H1 (cell line): ENCODE results near the gene CUL4A. TPM values are rescaled to one million over a fixed set of nuclear protein-coding genes. Genes with fewer than 3 reads are reported as not detected.
"Not testable (repeated sequence)": the region's sequence is repeated elsewhere in the genome, so short reads cannot be mapped to it uniquely, and the experiment has no call there.

ENCODE experiments used
- CTCF ChIA-PET: fragments of 300-600 bp; sonication (Branson Sonifier 250); formaldehyde crosslinking; loops from one replicate; lab custom pipeline; 2021; ENCODE audit not compliant: partially characterized antibody; lab: Charles Lee
- POLR2A ChIA-PET: fragments of 300-600 bp; sonication (Branson Sonifier 250); formaldehyde crosslinking; loops from one replicate; lab custom pipeline; 2021; ENCODE audit warnings: inconsistent platforms; ENCODE audit not compliant: partially characterized antibody; lab: Charles Lee
- DNase-seq, 2 experiments: peaks; one replicate each; pipeline versions ENCODE4 v3.0.0 to v3.0.0-alpha.2; 2010 to 2022; ENCODE audit warnings: low spot score in 2 of 2, low read depth in 1 of 2, mixed read lengths in 1 of 2
- FAIRE-seq: peaks from 2 replicates; lab custom pipeline; 2011; peaks lifted over from hg19 to GRCh38; lab: Jason Lieb, UNC
- H2AFZ ChIP-seq: 2 replicates; pipeline ENCODE4 v1.8.1; 2012; ENCODE audit warnings: low read length, inconsistent platforms
- H2AK5ac ChIP-seq: 2 replicates; pipeline ENCODE4 v1.6.1; 2013; ENCODE audit warnings: low read depth, low read length
- H2BK120ac ChIP-seq: replicated peaks from 2 replicates; pipeline ENCODE3; 2013; ENCODE audit warnings: low read depth, low read length, inconsistent platforms
- H2BK12ac ChIP-seq: 2 replicates; pipeline ENCODE4 v1.6.1; 2013; ENCODE audit warnings: low read depth, low read length
- H2BK15ac ChIP-seq: 2 replicates; pipeline ENCODE4 v1.6.1; 2013; ENCODE audit warnings: low read length
- H2BK20ac ChIP-seq: 2 replicates; pipeline ENCODE4 v1.6.1; 2013; ENCODE audit warnings: low read length
- H2BK5ac ChIP-seq: 2 replicates; pipeline ENCODE4 v1.6.1; 2013; ENCODE audit warnings: low read depth, low read length
- H3K14ac ChIP-seq: 2 replicates; pipeline ENCODE4 v1.6.1; 2013; ENCODE audit warnings: inconsistent platforms; ENCODE audit not compliant: insufficient read length
- H3K18ac ChIP-seq: 2 replicates; pipeline ENCODE4 v1.6.1; 2013; ENCODE audit warnings: low read length; ENCODE audit errors: extremely low read depth
- H3K23ac ChIP-seq: 2 replicates; pipeline ENCODE4 v1.6.1; 2013; ENCODE audit warnings: inconsistent platforms; ENCODE audit not compliant: insufficient read length
- H3K23me2 ChIP-seq: 2 replicates; pipeline ENCODE4 v1.6.1; 2013; ENCODE audit warnings: low read depth, low read length
- H3K27ac ChIP-seq: 2 replicates; pipeline ENCODE4 v1.6.1; 2011; ENCODE audit warnings: low read depth, low read length, inconsistent platforms
- H3K27me3 ChIP-seq, 4 experiments: replicated peaks in 1 of 4; 1 replicate in 1 of 4; 2 replicates in 3 of 4; pipeline versions ENCODE4 v1.6.1 to v1.8.1; 2011 to 2013; ENCODE audit warnings: low read length in 3 of 4, mild to moderate bottlenecking in 3 of 4, inconsistent platforms in 2 of 4, mixed read lengths in 2 of 4, moderate library complexity in 1 of 4; ENCODE audit not compliant: control insufficient read depth in 3 of 4, insufficient read depth in 3 of 4; ENCODE audit errors: extremely low read depth in 1 of 4
- H3K36me3 ChIP-seq, 4 experiments: 2 replicates each; pipeline versions ENCODE4 v1.6.1 to v1.8.1; 2011 to 2013; ENCODE audit warnings: mild to moderate bottlenecking in 4 of 4, low read length in 3 of 4, moderate library complexity in 2 of 4, control low read depth in 1 of 4, inconsistent platforms in 1 of 4; ENCODE audit not compliant: insufficient read depth in 4 of 4, control insufficient read depth in 2 of 4
- H3K4ac ChIP-seq: replicated peaks from 2 replicates; pipeline ENCODE3; 2013; ENCODE audit warnings: low read length, low read depth, mixed read lengths, inconsistent platforms; ENCODE audit not compliant: insufficient read length
- H3K4me1 ChIP-seq, 4 experiments: replicated peaks in 1 of 4; 1 replicate in 1 of 4; 2 replicates in 3 of 4; pipeline versions ENCODE4 v1.6.1 to v1.8.1; 2011 to 2013; ENCODE audit warnings: low read length in 3 of 4, inconsistent platforms in 2 of 4, mixed read lengths in 1 of 4; ENCODE audit not compliant: insufficient read depth in 4 of 4, control insufficient read depth in 3 of 4
- H3K4me2 ChIP-seq, 2 experiments: 2 replicates each; pipeline versions ENCODE4 v1.6.1 to v1.8.1; 2011 to 2013; ENCODE audit warnings: low read depth in 2 of 2, low read length in 2 of 2, control low read depth in 1 of 2, inconsistent platforms in 1 of 2, mild to moderate bottlenecking in 1 of 2; ENCODE audit not compliant: insufficient read depth in 1 of 2
- H3K4me3 ChIP-seq, 4 experiments: fragments of 200-600, 300-600 bp in 1 of 4; sonication (generic), shearing (Covaris generic), sonication (Bioruptor Twin) in 1 of 4; 2 replicates each; pipeline versions ENCODE4 v1.5.1 to v1.8.1; 2011 to 2016; ENCODE audit warnings: low read length in 4 of 4, low read depth in 3 of 4, control low read depth in 2 of 4, inconsistent platforms in 2 of 4, mild to moderate bottlenecking in 2 of 4, mixed read lengths in 1 of 4, moderate library complexity in 1 of 4; ENCODE audit not compliant: insufficient read depth in 2 of 4; ENCODE audit errors: extremely low read depth in 1 of 4
- H3K56ac ChIP-seq: replicated peaks from 2 replicates; pipeline ENCODE3; 2013; ENCODE audit warnings: low read depth, mild to moderate bottlenecking, mixed read lengths, low read length, inconsistent platforms; ENCODE audit not compliant: insufficient read length
- H3K79me1 ChIP-seq: 2 replicates; pipeline ENCODE4 v1.6.1; 2013; ENCODE audit warnings: low read depth, low read length, control low read depth
- H3K79me2 ChIP-seq, 2 experiments: 2 replicates each; pipeline versions ENCODE4 v1.6.1 to v1.8.1; 2012 to 2013; ENCODE audit warnings: low read length in 2 of 2, mild to moderate bottlenecking in 2 of 2, inconsistent platforms in 1 of 2; ENCODE audit not compliant: insufficient read depth in 2 of 2, control insufficient read depth in 1 of 2
- H3K9ac ChIP-seq, 4 experiments: replicated peaks in 1 of 4; 1 replicate in 1 of 4; 2 replicates in 3 of 4; pipeline versions ENCODE4 v1.6.1 to v1.8.1; 2011 to 2013; ENCODE audit warnings: low read depth in 3 of 4, low read length in 3 of 4, control low read depth in 2 of 4, mild to moderate bottlenecking in 2 of 4, moderate library complexity in 2 of 4, inconsistent platforms in 1 of 4; ENCODE audit errors: extremely low read depth in 1 of 4
- H3K9me3 ChIP-seq, 2 experiments: 2 replicates each; pipeline versions ENCODE4 v1.6.1 to v1.8.1; 2012 to 2013; ENCODE audit warnings: mild to moderate bottlenecking in 2 of 2, moderate library complexity in 2 of 2, control low read depth in 1 of 2, inconsistent platforms in 1 of 2, low read depth in 1 of 2, low read length in 1 of 2, mixed read lengths in 1 of 2; ENCODE audit not compliant: insufficient read depth in 2 of 2
- H4K20me1 ChIP-seq, 2 experiments: replicated peaks in 1 of 2; 2 replicates each; pipeline versions ENCODE3 to v1.8.1; 2011 to 2013; ENCODE audit warnings: inconsistent platforms in 2 of 2, low read length in 2 of 2, mild to moderate bottlenecking in 1 of 2; ENCODE audit not compliant: insufficient read depth in 2 of 2, control insufficient read depth in 1 of 2
- H4K5ac ChIP-seq: 2 replicates; pipeline ENCODE4 v1.6.1; 2013; ENCODE audit warnings: low read length, low read depth, mixed read lengths, inconsistent platforms; ENCODE audit not compliant: insufficient read length
- H4K8ac ChIP-seq: 2 replicates; pipeline ENCODE4 v1.8.0; 2013; ENCODE audit warnings: mild to moderate bottlenecking, moderate library complexity, low read length, inconsistent platforms; ENCODE audit not compliant: insufficient read depth; ENCODE audit errors: extremely low read depth
- H4K91ac ChIP-seq: replicated peaks from 2 replicates; pipeline ENCODE3; 2013; ENCODE audit warnings: low read length, mixed read lengths, inconsistent platforms; ENCODE audit not compliant: insufficient read length
- JUN ChIP-seq: IDR thresholded peaks from 2 replicates; pipeline ENCODE4 v1.6.1; 2011; ENCODE audit warnings: low read depth, mild to moderate bottlenecking, improper control_type of control experiment, low read length
- KDM5A ChIP-seq: fragments of 200-600 bp; IDR thresholded peaks from 2 replicates; pipeline ENCODE4 v1.7.1; 2012; ENCODE audit warnings: mild to moderate bottlenecking, low read length, inconsistent platforms, mixed read lengths
- POU5F1 ChIP-seq: IDR thresholded peaks from 2 replicates; pipeline ENCODE4 v1.6.1; 2011; ENCODE audit warnings: low read depth, mild to moderate bottlenecking, low read length, moderate library complexity
- RBBP5 ChIP-seq: IDR thresholded peaks from 2 replicates; pipeline ENCODE4 v1.7.1; 2012; ENCODE audit warnings: low read depth, mild to moderate bottlenecking, inconsistent platforms, low read length, moderate library complexity, borderline replicate concordance
- RNF2 ChIP-seq: fragments of 200-900, 300-1000 bp; sonication (generic); IDR thresholded peaks from 2 replicates; pipeline ENCODE4 v1.7.1; 2016; ENCODE audit warnings: borderline replicate concordance, low read depth, mild to moderate bottlenecking, antibody characterized with exemption, low read length; ENCODE audit not compliant: poor library complexity, severe bottlenecking; ENCODE audit errors: missing control alignments
- WGBS, 2 experiments: shearing (Covaris generic) in 1 of 2; methylation state at CpG; one replicate each; pipeline versions ENCODE4 v1.1.6 to v1.1.7; 2013 to 2015; ENCODE audit warnings: low lambda C conversion rate in 2 of 2, mixed read lengths in 2 of 2, inconsistent platforms in 1 of 2, low coverage in 1 of 2, missing lambda C conversion rate in 1 of 2; ENCODE audit not compliant: insufficient replicate concordance in 2 of 2, insufficient coverage in 1 of 2, insufficient read length in 1 of 2; ENCODE audit errors: extremely low coverage in 1 of 2, missing lambda C conversion rate in 1 of 2; 5-methylcytosine and 5-hydroxymethylcytosine counted together
- polyA plus RNA-seq, 7 experiments: library from polyadenylated mRNA; depleted of rRNA in 3 of 7; stranded (reverse) in 5 of 7; unstranded in 2 of 7; fragments of >200 nt in 5 of 7; fragments of 200-250 nt in 2 of 7; gene quantifications; 1 replicate in 5 of 7; 2 replicates in 1 of 7; 4 replicates in 1 of 7; pipeline versions ENCODE4 v1.2.1 to v1.2.3, GENCODE V29; 2011 to 2013; ENCODE audit warnings: missing spikeins in 2 of 7, mixed read lengths in 2 of 7
- total RNA-seq: library from RNA; stranded (reverse); fragmentation: NEBNext Ultra II Directional; extraction: Animal tissue kit (Norgen Biotek cat#: 25700); gene quantifications from 2 replicates; pipeline ENCODE4 v1.2.1, GENCODE V29; 2021

Gene CUL4A
- total and polyA plus RNA-seq, 2 of the 8 experiments (the other 6 are each of a cell fraction or from before 2014, with no cell fraction given), result 54.7 to 101 TPM

DNA sequence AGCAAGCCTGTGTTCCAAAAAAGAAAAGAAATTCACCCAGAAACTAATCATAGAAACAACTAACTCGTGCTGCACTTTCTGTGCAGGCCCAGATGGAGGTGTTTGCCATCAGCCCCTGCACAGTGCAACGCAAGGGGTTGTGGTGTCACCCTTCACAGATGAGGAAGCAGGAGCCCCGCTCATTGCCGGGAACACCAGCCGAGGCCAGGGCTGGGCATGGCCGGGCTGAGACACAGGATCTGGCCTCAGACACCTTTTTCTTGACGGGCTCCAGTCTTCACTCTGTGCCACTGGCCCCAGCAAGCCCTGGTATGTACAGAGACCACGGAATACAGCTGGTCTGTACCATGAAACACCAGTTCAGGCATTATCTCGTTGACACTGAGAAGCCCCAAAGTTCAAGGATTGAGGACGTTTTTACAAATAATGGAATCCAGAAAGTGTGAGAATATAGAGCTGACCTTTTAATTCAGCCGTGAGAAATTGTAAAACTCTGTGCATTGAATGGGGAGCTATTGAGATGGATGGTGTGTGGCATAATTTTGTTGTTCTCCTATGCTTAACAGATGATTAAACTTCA, 43.2 kb downstream of the CUL4A start (continued):
- TF ChIP-seq RNF2 (no peak), KDM5A (no peak), JUN (no peak), POU5F1 (no peak), RBBP5 (no peak)

DNA sequence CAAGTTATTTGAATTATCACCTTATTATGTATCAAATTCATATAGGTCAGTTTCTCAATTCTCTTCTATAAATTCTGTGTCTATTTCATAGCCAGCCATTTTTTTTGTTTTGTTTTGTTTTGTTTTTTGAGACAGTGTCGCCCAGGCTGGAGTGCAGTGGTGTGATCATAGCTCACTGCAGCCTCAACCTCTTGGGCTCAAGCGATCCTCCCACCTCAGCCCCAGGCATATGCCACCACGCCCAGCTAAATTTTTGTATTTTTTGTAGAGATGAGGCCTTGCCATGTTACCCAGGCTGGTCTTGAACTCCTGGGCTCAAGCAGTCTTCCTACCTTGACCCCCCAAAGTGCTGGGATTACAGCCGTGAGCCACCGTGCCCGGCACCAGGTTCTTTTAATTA, 48.5 kb downstream of the CUL4A start:
- not testable (repeated sequence) for H2BK12ac ChIP-seq, H3K14ac ChIP-seq, H2BK5ac ChIP-seq, H2BK15ac ChIP-seq, H3K9me3 ChIP-seq, H3K79me2 ChIP-seq, H4K5ac ChIP-seq, H3K18ac ChIP-seq, H2BK20ac ChIP-seq, H3K27me3 ChIP-seq, DNase-seq, H3K79me1 ChIP-seq, H3K9ac ChIP-seq, H3K4me3 ChIP-seq, H4K91ac ChIP-seq, H4K20me1 ChIP-seq, H3K4me2 ChIP-seq, H3K23me2 ChIP-seq, H2AK5ac ChIP-seq, H3K56ac ChIP-seq, H3K4ac ChIP-seq, H4K8ac ChIP-seq, H3K4me1 ChIP-seq, H2AFZ ChIP-seq, H3K23ac ChIP-seq, FAIRE-seq, H3K27ac ChIP-seq, H2BK120ac ChIP-seq
- POLR2A ChIA-PET, result interaction anchor here (1.4 kb wide), 1 partner anchor 8 kb away, joined by 6 read pairs; no protein-coding TSS in a partner anchor
- peaks cover 20 to 73% (median 55%) of the 10 kb centered on the region in 4 experiments for H3K36me3 ChIP-seq
- 95% methylated on average over 6 of the region's 6 CpGs; no CpG with 5 or more reads in 1 of the 2 experiments for WGBS, 2 experiments
- CTCF ChIA-PET, result interaction anchor here (1.4 to 1.7 kb wide), 3 partner anchors 10 to 16 kb away, joined by 3 to 5 read pairs (median 3); no protein-coding TSS in a partner anchor
